ENCODE results near the gene ZNF382. TPM values are rescaled to one million over a fixed set of nuclear protein-coding genes. Genes with fewer than 3 reads are reported as not detected.
A peak's percentile ranks its signal among the peaks of the same experiment; 100 is the strongest.

The ZNF382 gene
- total RNA-seq, result 10 to 100 TPM; 17.1 to 25.7 (median 19.6) TPM

DNA sequence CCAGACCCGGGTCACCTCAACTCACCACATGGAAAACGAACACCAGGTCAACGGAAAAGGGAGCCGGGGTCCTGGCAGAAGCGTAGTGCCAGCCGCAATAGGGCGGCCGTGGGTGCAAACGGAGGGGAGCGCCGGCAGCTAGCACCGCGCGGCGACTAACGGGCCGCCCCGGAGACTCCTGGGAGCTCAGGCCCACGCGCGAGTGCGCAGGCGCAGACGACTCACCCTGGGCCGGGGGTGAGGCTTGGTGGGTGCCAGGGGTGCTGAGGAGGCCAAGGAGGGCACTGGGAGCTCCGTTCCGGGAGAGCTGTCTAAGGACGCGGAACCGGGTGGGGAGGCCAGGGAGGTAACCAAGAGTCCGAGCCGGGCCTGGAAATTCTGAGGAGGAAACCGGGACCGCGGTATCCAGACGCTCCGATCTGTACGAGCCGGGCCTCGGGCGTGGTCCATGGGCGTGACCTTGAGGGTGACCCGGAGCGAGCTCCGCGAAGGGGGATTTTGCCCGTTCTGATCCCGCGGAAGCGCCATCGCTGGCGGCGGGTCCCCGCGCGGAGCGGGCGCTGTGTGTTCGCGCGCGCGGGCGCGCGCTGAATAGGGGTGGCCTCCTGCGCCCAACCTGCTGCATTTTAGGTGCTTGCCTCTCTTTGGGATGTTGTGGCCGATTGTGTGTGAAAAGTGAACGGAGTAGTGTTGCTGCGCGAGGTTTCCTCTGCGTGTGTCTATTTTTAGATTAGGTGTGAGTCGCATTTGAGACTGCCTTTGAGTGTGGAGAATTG is at the start of gene ZNF382:
Gene ZNF382, plus strand, starts transcription at position 213 of the 776 bp plus-strand sequence. CDS start 4,602 bp downstream, outside the sequence.
- Histone ChIP-seq H3K4me3 (peak within 1 kb of the TSS; percentile 66 to 84 (median 74)), H3K4me1 (peaks cover 12 to 25% (median 17%) of the 10 kb centered on the region in 4 donors), H3K27me3 (no peaks in the 10 kb centered on the region), H3K27ac (replicated peaks in 1 of 4) (peak within 1 kb of the TSS; percentile 80 to 87 (median 83)), H3K9me3 (peaks cover 0 to 8% (median 0%) of the 10 kb centered on the region in 4 donors), H3K36me3 (peaks cover 7 to 26% (median 17%) of the 10 kb centered on the region in 4 donors)
- peak; percentile 90 for DNase-seq (ENCODE audit: extremely low spot score)
- TF ChIP-seq POLR2A (IDR thresholded peaks at IDR 0.05; ENCODE audit: low read depth), result no peak
- peak; percentile 70 to 78 for TF ChIP-seq POLR2AphosphoS5 (IDR thresholded peaks at IDR 0.05)
- TF ChIP-seq, protein P1, sequence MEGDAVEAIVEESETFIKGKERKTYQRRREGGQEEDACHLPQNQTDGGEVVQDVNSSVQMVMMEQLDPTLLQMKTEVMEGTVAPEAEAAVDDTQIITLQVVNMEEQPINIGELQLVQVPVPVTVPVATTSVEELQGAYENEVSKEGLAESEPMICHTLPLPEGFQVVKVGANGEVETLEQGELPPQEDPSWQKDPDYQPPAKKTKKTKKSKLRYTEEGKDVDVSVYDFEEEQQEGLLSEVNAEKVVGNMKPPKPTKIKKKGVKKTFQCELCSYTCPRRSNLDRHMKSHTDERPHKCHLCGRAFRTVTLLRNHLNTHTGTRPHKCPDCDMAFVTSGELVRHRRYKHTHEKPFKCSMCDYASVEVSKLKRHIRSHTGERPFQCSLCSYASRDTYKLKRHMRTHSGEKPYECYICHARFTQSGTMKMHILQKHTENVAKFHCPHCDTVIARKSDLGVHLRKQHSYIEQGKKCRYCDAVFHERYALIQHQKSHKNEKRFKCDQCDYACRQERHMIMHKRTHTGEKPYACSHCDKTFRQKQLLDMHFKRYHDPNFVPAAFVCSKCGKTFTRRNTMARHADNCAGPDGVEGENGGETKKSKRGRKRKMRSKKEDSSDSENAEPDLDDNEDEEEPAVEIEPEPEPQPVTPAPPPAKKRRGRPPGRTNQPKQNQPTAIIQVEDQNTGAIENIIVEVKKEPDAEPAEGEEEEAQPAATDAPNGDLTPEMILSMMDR (IDR thresholded peaks at IDR 0.05), result peak in 1 of 3 experiments; percentile 6
- WGBS, result 1% methylated on average over 37 of the region's 73 CpGs
- intact Hi-C loops (cut with DNase I), result no loop called here

DNA sequence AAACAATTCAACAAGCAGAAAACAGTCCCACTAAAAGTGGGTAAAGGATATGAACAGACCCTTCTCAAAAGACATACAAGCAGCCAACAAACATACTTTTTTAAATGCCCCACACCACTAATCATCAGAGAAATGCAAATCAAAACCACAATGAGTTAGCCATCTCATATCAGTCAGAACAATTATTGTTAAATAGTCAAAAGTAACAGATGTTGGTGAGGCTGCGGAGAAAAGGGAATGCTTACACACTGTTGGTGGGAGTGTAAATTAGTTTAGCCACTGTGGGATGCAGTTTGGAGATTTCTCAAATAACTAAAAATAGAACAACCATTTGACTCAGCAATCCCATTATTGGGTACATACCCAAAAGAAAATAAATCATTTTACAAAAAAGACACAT is 40.7 kb upstream of the ZNF382 start:
- no peak for DNase-seq (ENCODE audit: extremely low spot score)
- Histone ChIP-seq H3K9me3 (peaks cover 2 to 94% (median 83%) of the 10 kb centered on the region in 4 donors), H3K4me1 (no peaks in the 10 kb centered on the region), H3K27me3 (no peaks in the 10 kb centered on the region), H3K4me3 (no peak overlapping the region), H3K36me3 (peaks cover 8 to 84% (median 64%) of the 10 kb centered on the region in 4 donors), H3K27ac (replicated peaks in 1 of 4) (no peak overlapping the region)
- TF ChIP-seq, protein P1 (IDR thresholded peaks at IDR 0.05), result no peak
- TF ChIP-seq EP300 (IDR thresholded peaks at IDR 0.05) (no peak), POLR2A (IDR thresholded peaks at IDR 0.05; ENCODE audit: low read depth) (no peak), POLR2AphosphoS5 (IDR thresholded peaks at IDR 0.05) (no peak)
- WGBS, result 88% methylated on average over 1 of the region's 1 CpG
- intact Hi-C loops (cut with DNase I), result no loop called here

DNA sequence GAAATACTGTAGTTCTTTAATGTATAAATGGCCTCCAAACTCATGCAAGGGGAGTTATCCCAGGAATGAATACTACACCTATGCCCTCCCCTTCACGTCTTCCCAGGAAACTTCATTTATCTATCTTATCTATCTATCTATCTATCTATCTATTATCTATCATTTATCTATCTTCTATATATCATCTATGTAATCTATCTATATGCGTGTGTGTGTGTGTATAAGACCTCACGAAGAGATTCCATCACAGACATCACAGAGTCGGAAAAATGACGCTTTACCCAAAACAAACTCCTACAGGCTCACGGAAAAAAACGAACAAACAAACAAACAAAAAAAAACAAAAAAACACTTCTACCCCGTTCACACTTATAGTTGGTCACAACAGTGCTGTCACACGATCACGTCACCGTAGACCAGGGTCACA is 32.5 kb upstream of the ZNF382 start:
- DNase-seq (ENCODE audit: extremely low spot score), result no peak
- peak overlapping the region; percentile 82 to 88 (median 84) for H3K27ac ChIP-seq (replicated peaks in 1 of 4)
- no peak for TF ChIP-seq POLR2AphosphoS5 (IDR thresholded peaks at IDR 0.05)
- TF ChIP-seq EP300 (IDR thresholded peaks at IDR 0.05), result no peak
- TF ChIP-seq, protein P1 (IDR thresholded peaks at IDR 0.05), result no peak
- TF ChIP-seq POLR2A (IDR thresholded peaks at IDR 0.05; ENCODE audit: low read depth), result no peak
- peaks cover 15 to 55% (median 41%) of the 10 kb centered on the region in 4 donors for H3K36me3 ChIP-seq
- peaks cover 15 to 30% (median 22%) of the 10 kb centered on the region in 4 donors for H3K4me1 ChIP-seq
- H3K27me3 ChIP-seq, result no peaks in the 10 kb centered on the region
- WGBS, result under 1% methylated on average over 11 of the region's 11 CpGs
- H3K4me3 ChIP-seq, result peak overlapping the region; percentile 75 to 94 (median 82)
- intact Hi-C loops (cut with DNase I), result loop anchor here (2.0 to 10.0 kb wide), 2 partner anchors 44 to 92 kb away; partner anchors contain the start of genes ZNF260 and ZNF461
- peaks cover 0 to 12% (median 7%) of the 10 kb centered on the region in 4 donors for H3K9me3 ChIP-seq

DNA sequence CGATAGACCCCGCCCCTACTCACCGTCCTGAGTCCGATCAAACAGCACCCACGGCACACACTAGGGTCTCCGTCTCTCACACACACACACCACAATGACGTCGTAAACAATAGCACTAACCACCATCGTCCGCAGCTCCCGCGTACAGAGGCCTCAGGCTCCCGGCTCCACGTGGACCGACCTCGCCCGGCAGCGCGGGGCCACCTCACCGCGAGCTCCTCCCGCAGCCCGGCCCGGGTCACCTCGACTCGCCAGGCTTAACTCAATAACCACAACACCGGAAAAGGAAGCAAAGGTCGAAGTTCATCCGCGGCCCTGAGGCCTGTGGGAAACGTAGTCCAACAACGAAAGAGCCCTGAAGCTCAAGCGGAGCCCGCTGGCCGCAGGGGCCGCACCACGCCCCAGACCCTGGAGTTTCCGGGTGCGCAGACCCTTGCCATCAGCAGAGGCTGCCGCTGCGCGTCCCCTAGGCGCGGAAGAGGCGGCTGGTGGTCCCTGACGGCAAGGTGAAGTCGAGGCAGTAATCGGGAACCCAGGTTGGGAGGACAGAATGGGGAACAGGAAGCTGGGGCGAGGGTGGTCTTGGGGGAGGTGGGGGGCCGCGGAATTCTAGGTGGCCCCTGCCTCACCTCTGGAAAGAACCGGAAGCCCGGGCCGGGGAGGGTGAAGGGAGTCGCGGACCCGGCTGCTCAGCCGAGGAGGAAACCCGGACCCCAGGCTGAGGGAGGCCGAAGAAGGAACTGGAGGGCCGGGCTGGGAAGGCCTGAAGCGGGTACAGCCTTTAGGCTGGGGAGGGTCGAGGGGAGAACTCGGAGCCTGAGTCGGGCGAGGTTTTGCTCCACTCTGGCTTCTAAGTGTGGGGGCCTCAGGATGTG is 31.9 kb upstream of the ZNF382 start, which contains the start of gene ZNF529:
Gene ZNF529, minus strand, starts transcription at position 273 of the 875 bp plus-strand sequence. CDS start 946 bp downstream, outside the sequence.
- H3K9me3 ChIP-seq, result peaks cover 0 to 6% (median 3%) of the 10 kb centered on the region in 4 donors
- peak within 1 kb of the TSS; percentile 75 to 94 (median 82) for H3K4me3 ChIP-seq
- peak; percentile 98 for DNase-seq (ENCODE audit: extremely low spot score)
- under 1% methylated on average over 45 of the region's 66 CpGs for WGBS
- peaks cover 18 to 52% (median 38%) of the 10 kb centered on the region in 4 donors for H3K36me3 ChIP-seq
- H3K4me1 ChIP-seq, result peaks cover 15 to 30% (median 22%) of the 10 kb centered on the region in 4 donors
- H3K27me3 ChIP-seq, result no peaks in the 10 kb centered on the region
- peak within 1 kb of the TSS; percentile 82 to 88 (median 84) for H3K27ac ChIP-seq (replicated peaks in 1 of 4)
- intact Hi-C loops (cut with DNase I), result loop anchor here (2.0 to 10.0 kb wide), 2 partner anchors 44 to 92 kb away; partner anchors contain the start of genes ZNF260 and ZNF461
- TF ChIP-seq POLR2A (IDR thresholded peaks at IDR 0.05; ENCODE audit: low read depth) (peak; percentile 27), POLR2AphosphoS5 (IDR thresholded peaks at IDR 0.05) (peak; percentile 90 to 95), EP300 (IDR thresholded peaks at IDR 0.05) (no peak)
- TF ChIP-seq, protein P1 (IDR thresholded peaks at IDR 0.05), result no peak

Data from esophagus muscularis mucosa (tissue), 4 donors.